ENCODE data around the gene ENDOG.

DNA sequence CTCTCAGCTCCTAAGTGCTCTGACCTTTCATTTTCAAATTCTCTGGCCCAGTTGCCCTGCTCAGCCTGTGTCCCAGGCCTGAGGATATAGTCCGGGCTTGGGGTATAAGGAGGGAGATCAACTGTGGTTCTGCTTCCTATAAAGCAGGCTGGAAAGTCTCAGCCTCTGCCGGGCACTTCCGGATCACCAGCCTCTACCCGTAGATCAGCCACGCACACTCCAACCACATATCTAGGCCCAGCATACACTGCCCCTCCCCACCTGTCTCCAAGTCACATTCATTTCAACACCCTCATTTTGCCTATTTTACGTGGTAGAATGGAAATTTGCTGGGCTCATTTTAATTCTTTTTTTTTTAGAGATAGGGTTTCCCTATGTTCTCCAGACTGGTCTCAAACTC, 49.7 kb upstream of the ENDOG start:
- TF ChIP-seq SMC3 (conservative IDR thresholded peaks at IDR 0.05; ENCODE audit: poor library complexity) (no peak), EZH2 (IDR thresholded peaks at IDR 0.05; ENCODE audit: borderline replicate concordance, insufficient read depth, low read length, poor library complexity, severe bottlenecking) (no peak), POLR2AphosphoS5 (IDR thresholded peaks at IDR 0.05) (no peak)
- TF ChIP-seq, protein P1, sequence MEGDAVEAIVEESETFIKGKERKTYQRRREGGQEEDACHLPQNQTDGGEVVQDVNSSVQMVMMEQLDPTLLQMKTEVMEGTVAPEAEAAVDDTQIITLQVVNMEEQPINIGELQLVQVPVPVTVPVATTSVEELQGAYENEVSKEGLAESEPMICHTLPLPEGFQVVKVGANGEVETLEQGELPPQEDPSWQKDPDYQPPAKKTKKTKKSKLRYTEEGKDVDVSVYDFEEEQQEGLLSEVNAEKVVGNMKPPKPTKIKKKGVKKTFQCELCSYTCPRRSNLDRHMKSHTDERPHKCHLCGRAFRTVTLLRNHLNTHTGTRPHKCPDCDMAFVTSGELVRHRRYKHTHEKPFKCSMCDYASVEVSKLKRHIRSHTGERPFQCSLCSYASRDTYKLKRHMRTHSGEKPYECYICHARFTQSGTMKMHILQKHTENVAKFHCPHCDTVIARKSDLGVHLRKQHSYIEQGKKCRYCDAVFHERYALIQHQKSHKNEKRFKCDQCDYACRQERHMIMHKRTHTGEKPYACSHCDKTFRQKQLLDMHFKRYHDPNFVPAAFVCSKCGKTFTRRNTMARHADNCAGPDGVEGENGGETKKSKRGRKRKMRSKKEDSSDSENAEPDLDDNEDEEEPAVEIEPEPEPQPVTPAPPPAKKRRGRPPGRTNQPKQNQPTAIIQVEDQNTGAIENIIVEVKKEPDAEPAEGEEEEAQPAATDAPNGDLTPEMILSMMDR (IDR thresholded peaks at IDR 0.05; ENCODE audit: poor library complexity, severe bottlenecking): no peak
